Measurements from ENCODE around the gene HAAO. TPM values are rescaled to one million over a fixed set of nuclear protein-coding genes. Genes with fewer than 3 reads are reported as not detected.

The HAAO gene
- total RNA-seq, 2 experiments from 2014 or later: not detected

GRCh38 chr2:42747422-42747821 is 45.0 kb downstream of the HAAO start:
- Mint-ChIP-seq H3K9me3 (no peaks in the 10 kb centered on the region), H3K4me1 (ENCODE audit: low read depth) (peaks cover 5% of the 10 kb centered on the region)

DNA sequence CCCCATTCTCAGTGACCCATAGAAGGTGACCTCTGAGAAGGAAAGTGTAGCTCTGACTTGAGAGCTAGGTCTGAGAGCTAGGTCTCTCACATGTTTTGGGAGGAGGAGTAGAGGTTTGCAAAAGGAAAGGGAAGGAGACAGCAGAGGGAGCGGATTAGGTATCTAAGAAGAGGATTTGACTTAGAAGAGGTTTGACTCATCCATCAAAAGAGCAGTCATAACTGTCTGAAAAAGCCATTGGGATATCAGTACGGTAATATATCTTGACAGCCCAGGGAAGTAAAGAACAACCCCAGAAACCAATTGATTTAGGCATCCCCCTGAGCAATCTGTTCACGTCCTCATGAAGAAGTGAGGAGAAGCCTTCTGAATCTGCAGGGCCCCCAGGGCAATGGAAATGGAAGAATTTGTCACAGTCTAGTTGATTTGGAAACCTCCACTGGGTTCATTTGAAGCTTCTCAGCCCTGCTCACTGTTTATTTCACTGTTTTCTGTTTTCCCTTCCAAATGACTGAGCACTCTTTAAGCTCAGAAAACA is 47.8 kb downstream of the HAAO start:
- no peaks in the 10 kb centered on the region for H3K36me3 ChIP-seq (ENCODE audit: insufficient read depth, low read length)
- H3K4me3 ChIP-seq (ENCODE audit: low read length): no peak overlapping the region
- ATAC-seq (ENCODE audit: poor library complexity): no peak
- Mint-ChIP-seq H3K4me1 (ENCODE audit: low read depth) (peaks cover 5% of the 10 kb centered on the region), H3K27ac (no peak overlapping the region), H3K27me3 (no peaks in the 10 kb centered on the region), H3K9me3 (no peaks in the 10 kb centered on the region), H3K36me3 (ENCODE audit: low read depth) (peaks cover 68% of the 10 kb centered on the region), H3K4me3 (no peak overlapping the region)
- H3K27ac ChIP-seq (ENCODE audit: low read depth in 1 of 2, low read length in 2 of 2): no peak overlapping the region
- H3K27me3 ChIP-seq (ENCODE audit: control insufficient read depth in 1 of 2, insufficient read depth in 2 of 2, low read length in 2 of 2): no peaks in the 10 kb centered on the region
- intact Hi-C loops (cut with DNase I, micrococcal nuclease): loop anchor here in 1 of 2 experiments (5.0 kb wide), 1 partner anchor 43 kb away; no protein-coding TSS in a partner anchor
- POLR2A ChIA-PET: no interaction called here
- no peaks in the 10 kb centered on the region for H3K4me1 ChIP-seq (ENCODE audit: insufficient read depth, low read length)
- peaks cover 0 to 4% of the 10 kb centered on the region in 2 experiments for H3K9me3 ChIP-seq (ENCODE audit: control insufficient read depth in 1 of 2, insufficient read depth in 1 of 2, low read length in 2 of 2)
- TF ChIP-seq, protein P1, sequence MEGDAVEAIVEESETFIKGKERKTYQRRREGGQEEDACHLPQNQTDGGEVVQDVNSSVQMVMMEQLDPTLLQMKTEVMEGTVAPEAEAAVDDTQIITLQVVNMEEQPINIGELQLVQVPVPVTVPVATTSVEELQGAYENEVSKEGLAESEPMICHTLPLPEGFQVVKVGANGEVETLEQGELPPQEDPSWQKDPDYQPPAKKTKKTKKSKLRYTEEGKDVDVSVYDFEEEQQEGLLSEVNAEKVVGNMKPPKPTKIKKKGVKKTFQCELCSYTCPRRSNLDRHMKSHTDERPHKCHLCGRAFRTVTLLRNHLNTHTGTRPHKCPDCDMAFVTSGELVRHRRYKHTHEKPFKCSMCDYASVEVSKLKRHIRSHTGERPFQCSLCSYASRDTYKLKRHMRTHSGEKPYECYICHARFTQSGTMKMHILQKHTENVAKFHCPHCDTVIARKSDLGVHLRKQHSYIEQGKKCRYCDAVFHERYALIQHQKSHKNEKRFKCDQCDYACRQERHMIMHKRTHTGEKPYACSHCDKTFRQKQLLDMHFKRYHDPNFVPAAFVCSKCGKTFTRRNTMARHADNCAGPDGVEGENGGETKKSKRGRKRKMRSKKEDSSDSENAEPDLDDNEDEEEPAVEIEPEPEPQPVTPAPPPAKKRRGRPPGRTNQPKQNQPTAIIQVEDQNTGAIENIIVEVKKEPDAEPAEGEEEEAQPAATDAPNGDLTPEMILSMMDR (IDR thresholded peaks at IDR 0.05): no peak
- DNase-seq: no peak
- CTCF ChIA-PET: no interaction called here

More at GRCh38 chr2:42747422-42747821, 45.0 kb downstream of the HAAO start:
- intact Hi-C loops (cut with DNase I, micrococcal nuclease): loop anchor here in 1 of 2 experiments (5.0 kb wide), 1 partner anchor 40 kb away; no protein-coding TSS in a partner anchor
- Histone ChIP-seq H3K4me3 (ENCODE audit: low read length) (no peak overlapping the region), H3K27ac (ENCODE audit: low read depth in 1 of 2, low read length in 2 of 2) (no peak overlapping the region), H3K9me3 (ENCODE audit: control insufficient read depth in 1 of 2, insufficient read depth in 1 of 2, low read length in 2 of 2) (no peaks in the 10 kb centered on the region), H3K36me3 (ENCODE audit: insufficient read depth, low read length) (no peaks in the 10 kb centered on the region), H3K4me1 (ENCODE audit: insufficient read depth, low read length) (no peaks in the 10 kb centered on the region), H3K27me3 (ENCODE audit: control insufficient read depth in 1 of 2, insufficient read depth in 2 of 2, low read length in 2 of 2) (no peaks in the 10 kb centered on the region)
- H3K4me3 Mint-ChIP-seq: no peak overlapping the region
- CTCF ChIA-PET: interaction anchor here (1.4 kb wide), 1 partner anchor 22 kb away, joined by 3 read pairs; no protein-coding TSS in a partner anchor
- ATAC-seq (ENCODE audit: poor library complexity) (no peak), DNase-seq (no peak)
- no peak overlapping the region for H3K27ac Mint-ChIP-seq
- H3K27me3 Mint-ChIP-seq: no peaks in the 10 kb centered on the region
- H3K36me3 Mint-ChIP-seq (ENCODE audit: low read depth): peaks cover 66% of the 10 kb centered on the region
- POLR2A ChIA-PET: interaction anchor here (1.7 kb wide), 1 partner anchor 63 kb away, joined by 7 read pairs; no protein-coding TSS in a partner anchor
- TF ChIP-seq, protein P1 (IDR thresholded peaks at IDR 0.05): no peak

DNA sequence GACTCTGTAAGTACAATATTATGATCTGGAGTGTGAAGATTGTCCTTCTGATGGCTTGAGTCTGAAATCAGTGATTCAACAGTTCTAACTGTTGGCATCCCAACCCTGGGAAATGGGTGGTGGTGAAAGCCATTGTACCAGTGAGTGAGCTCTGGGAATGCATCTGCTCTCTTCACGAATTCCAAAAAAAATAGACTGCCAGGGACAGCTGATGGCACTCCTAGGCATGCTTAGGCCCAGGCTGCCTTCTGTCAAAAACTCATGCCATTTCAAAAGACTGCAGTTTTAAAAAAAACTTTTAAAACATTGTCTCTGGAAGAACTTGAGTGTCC is 48.8 kb downstream of the HAAO start:
- ChIA-PET CTCF (interaction anchor here (0.7 kb wide), 1 partner anchor 74 kb away, joined by 3 read pairs; no protein-coding TSS in a partner anchor), POLR2A (no interaction called here)
- H3K27ac ChIP-seq (ENCODE audit: low read depth in 1 of 2, low read length in 2 of 2): no peak overlapping the region
- Mint-ChIP-seq H3K4me1 (ENCODE audit: low read depth) (peaks cover 5% of the 10 kb centered on the region), H3K27me3 (no peaks in the 10 kb centered on the region), H3K4me3 (no peak overlapping the region), H3K9me3 (no peaks in the 10 kb centered on the region), H3K36me3 (ENCODE audit: low read depth) (peaks cover 69% of the 10 kb centered on the region), H3K27ac (no peak overlapping the region)
- no peak for DNase-seq
- ATAC-seq (ENCODE audit: poor library complexity): no peak
- H3K4me3 ChIP-seq (ENCODE audit: low read length): no peak overlapping the region
- no peaks in the 10 kb centered on the region for H3K4me1 ChIP-seq (ENCODE audit: insufficient read depth, low read length)
- no peaks in the 10 kb centered on the region for H3K27me3 ChIP-seq (ENCODE audit: control insufficient read depth in 1 of 2, insufficient read depth in 2 of 2, low read length in 2 of 2)
- H3K9me3 ChIP-seq (ENCODE audit: control insufficient read depth in 1 of 2, insufficient read depth in 1 of 2, low read length in 2 of 2): peaks cover 0 to 4% of the 10 kb centered on the region in 2 experiments
- TF ChIP-seq, protein P1 (IDR thresholded peaks at IDR 0.05): no peak
- intact Hi-C loops (cut with DNase I, micrococcal nuclease): no loop called here
- H3K36me3 ChIP-seq (ENCODE audit: insufficient read depth, low read length): no peaks in the 10 kb centered on the region

Data from CD4-positive, alpha-beta T cell (primary cell).